Caki2 (cell line): ENCODE data around the gene PRELID1. TPM values are rescaled to one million over a fixed set of nuclear protein-coding genes. Genes with fewer than 3 reads are reported as not detected.
"Not testable (repeated sequence)": the region's sequence is repeated elsewhere in the genome, so short reads cannot be mapped to it uniquely, and the experiment has no call there.

Experiments
- DNase-seq: peaks from one replicate; pipeline ENCODE4 v3.0.0-alpha.2; 2015; ENCODE audit warnings: low read depth
- in situ Hi-C: cut with HindIII; loops from 2 replicates; pipeline ENCODE4 v1.10.0; 2016; ENCODE audit warnings: low sequenced_read_pairs, low pct_unique_long_range_greater_than_20kb, mixed read lengths
- total RNA-seq: library from RNA; depleted of rRNA; stranded (reverse); fragments of >200 nt; shearing (Covaris generic); gene quantifications from 2 replicates; pipeline ENCODE4 v1.2.3, GENCODE V29; 2014; ENCODE audit warnings: low replicate concordance; rRNA removed

Gene PRELID1, protein sequence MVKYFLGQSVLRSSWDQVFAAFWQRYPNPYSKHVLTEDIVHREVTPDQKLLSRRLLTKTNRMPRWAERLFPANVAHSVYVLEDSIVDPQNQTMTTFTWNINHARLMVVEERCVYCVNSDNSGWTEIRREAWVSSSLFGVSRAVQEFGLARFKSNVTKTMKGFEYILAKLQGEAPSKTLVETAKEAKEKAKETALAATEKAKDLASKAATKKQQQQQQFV
- total RNA-seq, result 459 and 533 TPM in 2 replicates

DNA sequence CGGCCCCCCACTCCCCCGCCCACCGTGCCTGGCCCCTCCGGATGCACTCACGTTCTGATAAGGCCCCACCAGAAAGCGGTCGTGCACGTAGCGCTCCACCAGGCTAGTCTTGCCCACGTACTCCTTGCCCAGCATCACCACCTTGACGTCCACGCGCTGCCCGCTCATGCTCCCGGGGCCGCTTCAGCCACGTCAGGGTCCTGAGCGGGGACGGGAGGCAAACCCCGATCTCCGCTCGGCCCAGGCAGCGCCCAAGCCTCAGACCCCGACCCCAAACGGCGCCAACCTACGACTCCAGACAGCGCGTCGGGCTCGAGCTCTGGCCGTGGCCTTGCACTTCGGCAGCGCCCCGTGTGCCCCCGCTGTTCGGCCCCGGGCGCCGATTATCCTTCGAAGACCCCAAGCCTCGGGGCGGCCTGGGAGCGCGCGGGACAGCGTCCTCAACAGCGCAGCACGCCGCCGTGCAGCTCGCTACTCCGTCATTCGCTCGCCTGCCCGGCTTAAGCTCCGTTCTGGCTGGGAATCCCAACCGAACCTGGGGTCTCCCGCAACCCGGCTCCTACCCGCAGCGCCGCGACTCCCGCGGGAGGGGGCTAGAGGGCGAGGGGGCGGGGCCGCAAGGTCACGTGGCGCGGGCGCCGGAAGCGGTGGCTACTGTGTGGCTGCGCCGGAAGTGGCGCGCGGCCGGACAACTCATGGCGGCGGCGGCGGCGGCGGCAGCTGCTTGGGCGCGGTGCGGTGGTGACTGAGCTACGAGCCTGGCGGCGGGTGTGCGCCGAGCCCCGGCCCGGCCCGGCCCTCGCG, at the start of gene PRELID1, which contains the start of gene RAB24:
TSS of gene PRELID1 (plus strand) at position 679 of the 804 bp plus-strand sequence. CDS start 187 bp downstream, outside the sequence.
TSS of gene RAB24 (minus strand) at position 599 of the 804 bp plus-strand sequence. CDS start at position 168, 431 bp downstream.
- in situ Hi-C loops, result no loop called here
- DNase-seq, result peak; percentile 72

DNA sequence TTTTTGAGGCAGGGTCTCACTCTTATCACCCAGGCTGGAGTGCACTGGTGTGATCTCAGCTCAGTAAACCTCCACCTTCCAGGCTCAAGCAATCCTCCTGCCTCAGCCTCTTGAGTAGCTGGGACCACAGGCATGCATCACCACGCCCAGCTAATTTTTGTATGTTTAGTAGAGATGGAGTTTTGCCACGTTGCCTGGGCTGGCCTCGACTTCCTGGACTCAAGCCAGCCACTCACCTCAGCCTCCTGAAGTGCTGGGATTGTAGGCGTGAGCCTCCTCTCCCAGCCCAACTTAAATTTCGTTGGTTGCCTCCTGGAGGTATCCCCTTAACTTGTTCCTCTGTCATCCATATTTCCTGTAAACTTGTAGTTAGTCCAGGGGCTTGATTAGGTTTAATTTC, 47.3 kb upstream of the PRELID1 start:
- peak; percentile 19 for DNase-seq

DNA sequence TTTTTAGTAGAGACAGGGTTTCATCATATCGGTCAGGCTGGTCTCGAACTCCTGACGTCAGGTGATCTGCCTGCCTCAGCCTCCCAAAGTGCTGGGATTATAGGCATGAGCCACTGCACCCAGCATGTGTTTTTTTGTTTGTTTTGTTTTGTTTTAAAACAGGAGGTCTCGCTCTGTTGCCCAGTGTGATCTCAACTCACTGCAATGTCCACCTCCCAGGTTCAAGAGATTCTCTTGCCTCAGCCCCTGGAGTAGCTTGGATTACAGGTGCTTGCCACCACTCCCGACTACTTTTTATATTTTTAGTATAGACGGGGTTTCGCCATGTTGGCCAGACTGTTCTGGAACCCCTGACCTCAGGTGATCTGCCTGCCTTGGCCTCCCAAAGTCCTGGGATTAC, 44.9 kb upstream of the PRELID1 start:
- DNase-seq, in situ Hi-C loops: not testable (repeated sequence)

More for the DNA sequence above, 47.3 kb upstream of the PRELID1 start:
- in situ Hi-C loops, result no loop called here

DNA sequence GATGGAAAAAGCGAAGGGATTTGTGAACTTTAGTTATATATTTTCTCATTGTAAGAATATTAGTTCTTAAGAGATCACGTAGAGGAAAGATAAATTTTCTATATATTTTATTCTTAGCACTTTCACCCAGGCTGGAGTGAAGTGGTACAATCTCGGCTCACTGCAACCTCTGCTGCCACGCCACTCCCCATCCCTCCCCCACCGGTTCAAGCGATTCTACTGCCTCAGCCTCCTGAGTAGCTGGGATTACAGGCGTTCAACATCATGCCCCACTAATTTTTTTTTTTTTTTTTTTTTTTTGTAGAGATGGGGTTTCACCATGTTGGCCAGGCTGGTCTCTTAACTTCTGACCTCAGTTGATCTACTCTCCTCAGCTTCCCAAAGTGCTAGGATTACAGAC, 42.6 kb upstream of the PRELID1 start:
- in situ Hi-C loops, result no loop called here
- DNase-seq, result no peak

DNA sequence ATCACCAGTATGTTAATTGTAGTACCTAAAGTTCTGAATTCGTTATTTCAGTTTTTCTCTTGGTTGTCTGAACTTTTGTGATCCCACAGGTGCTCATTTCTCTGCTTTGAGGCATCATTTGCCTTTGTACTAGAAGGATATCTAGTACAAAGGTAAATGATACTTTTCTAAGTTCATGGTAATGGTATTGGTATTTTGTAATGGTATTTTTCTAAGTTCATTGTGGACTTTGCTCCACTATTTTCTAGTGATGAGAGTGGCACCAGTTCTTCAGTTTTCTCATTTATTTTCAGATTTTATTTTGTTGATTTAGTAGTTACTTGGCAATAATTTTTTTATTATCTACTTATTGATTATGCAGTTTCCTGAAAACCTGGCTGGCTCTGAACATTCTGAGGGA, 42.1 kb upstream of the PRELID1 start:
- DNase-seq, result no peak
- in situ Hi-C loops, result no loop called here

DNA sequence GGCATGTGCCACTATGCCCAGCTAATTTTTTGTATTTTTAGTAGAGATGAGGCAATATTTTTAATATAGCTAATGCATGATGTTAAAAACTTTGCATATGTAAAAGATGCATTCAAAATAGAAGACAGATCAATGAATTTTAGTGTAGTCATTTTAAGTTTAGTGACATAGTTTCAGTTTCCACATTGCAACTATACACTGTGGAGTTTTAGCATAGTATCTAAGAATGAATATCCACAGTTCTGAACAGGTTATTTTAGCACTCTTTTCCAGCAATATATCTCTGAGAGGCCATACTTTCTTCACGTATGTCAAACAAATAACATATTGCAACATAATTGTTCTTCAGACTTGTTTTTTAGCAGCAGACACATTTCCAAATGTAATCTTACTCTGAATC, 39.4 kb upstream of the PRELID1 start:
- in situ Hi-C loops, result no loop called here
- no peak for DNase-seq

DNA sequence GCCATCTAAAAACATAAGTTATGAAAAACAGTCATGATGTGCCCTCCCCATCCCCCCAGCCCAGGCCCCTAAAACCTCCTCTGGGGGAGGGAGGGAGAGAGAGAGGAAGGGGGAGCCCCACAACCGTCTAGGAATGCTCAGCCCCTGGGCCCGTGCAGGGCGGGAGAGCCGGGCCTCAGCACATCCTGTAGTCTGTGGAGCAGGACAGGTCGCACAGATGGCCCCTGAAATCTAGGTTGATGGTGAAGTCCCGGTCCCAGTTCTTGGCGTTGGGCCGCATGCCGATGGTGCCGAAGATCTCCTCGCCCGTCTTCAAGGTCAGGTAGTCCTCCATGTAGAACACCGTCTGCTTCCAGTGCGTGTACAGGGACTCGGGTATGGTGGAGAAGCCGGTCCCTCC, 38.2 kb upstream of the PRELID1 start:
- DNase-seq, result no peak
- in situ Hi-C loops, result no loop called here

DNA sequence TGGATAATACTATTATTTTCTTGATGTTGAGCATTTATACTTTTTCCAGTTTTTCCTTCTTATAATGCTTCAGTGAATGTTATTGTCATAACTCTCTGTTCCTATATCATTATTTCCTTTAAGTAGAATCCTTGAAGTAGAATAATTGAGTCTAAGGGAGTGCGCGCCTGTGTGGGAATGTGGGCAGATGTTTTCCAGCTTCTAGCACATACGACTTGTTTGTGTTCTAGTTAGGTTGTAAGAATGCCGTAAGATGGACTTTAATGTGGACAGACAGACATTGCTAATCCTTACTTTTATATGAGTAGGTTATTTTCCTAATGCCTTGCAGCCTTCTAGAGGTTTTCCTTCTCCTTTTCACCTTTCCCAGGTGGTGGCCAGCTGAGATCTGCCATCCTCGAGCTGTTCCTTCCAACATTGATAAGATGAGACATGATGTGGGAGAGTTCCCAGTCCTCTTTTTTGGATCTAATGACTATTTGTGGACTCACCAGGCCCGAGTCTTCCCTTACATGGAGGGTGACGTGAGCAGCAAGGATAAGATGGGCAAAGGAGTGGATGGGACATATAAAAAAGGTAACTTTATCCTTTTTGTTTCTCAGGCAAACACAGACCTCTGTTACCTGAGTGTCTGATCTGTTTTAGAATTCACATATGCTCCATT, 34.2 kb upstream of the PRELID1 start:
- DNase-seq, result no peak
- in situ Hi-C loops, result no loop called here

DNA sequence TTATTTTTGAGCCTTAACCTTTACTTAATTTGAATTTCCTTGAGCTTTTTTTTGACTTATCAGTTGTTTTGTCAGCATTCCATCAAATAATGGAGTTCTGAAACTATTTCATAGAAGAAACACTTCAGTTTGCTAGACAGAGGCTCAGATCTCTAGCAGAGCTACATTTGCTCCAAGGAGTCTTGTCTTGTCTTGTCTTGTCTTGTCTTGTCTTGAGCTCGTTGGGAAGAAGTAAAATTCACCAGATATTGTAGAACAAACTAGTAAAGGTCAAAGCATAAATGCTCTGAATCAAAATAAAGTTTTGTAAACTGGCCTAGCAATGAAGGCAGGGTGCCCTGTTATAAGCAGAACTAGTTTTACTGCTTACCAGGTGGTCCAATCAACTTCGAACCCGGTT, 33.6 kb upstream of the PRELID1 start:
- DNase-seq, result no peak
- in situ Hi-C loops, result no loop called here

DNA sequence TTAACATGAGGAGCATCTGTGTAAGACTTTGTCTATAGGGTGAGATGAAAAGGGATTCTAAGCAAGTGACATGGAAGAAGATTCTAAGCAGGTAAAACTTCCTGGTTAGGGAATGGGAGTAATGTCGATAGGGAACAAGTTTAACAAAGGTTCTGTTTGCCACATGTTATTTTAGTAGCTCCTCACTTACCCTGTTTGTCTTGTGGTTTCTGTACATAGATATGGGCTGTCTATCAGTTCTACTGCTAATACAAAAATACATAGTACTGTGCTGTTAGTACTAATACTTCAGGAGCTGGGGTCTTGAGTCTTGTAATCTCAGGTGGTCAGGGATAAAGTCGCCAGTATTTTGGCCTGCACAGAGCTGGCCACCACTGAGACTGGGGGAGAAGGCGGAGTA, 32.9 kb upstream of the PRELID1 start:
- in situ Hi-C loops, result no loop called here
- DNase-seq, result no peak

DNA sequence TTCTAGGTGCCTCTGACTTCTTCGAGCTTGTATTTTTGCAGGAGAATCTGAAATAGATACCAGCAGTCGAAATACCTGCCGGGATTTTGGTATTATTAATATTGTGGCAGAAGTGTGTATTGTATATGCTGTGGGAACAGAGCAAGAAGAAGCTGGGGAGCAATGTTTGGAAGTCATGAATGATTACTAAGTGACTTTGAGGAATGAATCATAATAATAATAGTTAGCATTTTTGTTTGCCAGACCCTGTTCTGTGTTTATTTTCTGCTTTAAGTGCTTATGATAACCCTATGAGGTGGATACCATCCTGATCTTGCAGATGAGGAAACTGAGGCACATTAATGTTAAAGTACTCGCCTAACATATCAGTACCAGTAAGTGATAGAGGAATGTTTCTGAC, 32.5 kb upstream of the PRELID1 start:
- no peak for DNase-seq
- in situ Hi-C loops, result no loop called here

DNA sequence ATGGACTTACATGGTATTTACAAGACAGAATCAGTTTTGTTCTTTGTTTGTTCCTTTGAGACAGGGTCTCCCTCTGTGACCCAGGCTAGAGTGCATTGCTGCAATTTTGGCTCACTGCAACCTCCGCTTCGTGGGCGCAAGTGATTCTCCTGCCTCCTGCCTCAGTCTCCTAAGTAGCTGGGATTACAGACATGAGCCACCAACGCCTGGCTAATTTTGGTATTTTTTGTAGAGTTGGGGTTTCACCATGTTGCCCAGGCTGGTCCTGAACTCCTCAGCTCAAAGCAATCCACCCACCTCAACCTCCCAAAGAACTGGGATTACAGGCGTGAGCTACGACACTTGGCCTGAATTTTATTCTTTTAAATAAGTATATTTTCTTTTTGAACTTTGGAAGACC, 27.7 kb upstream of the PRELID1 start:
- no peak for DNase-seq
- in situ Hi-C loops, result no loop called here

DNA sequence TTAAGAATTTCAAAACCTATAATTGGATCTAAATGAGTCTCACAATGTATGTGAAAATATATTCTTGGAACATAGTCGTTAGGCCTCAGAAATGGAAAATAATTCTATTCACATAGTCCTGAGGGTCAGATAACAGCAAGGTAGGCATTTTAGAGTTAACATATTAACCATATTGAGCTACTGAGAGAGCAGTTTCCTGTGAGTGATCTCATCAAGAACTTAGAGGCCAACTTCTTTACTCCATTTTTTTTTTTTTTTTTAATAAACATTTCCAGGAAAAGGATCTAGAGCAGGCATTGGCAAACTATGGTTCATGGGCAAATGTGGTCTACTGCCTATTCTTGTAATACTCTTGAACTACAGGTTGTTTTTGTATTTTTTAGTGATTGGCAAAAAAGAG, 26.7 kb upstream of the PRELID1 start:
- no peak for DNase-seq
- in situ Hi-C loops, result no loop called here

DNA sequence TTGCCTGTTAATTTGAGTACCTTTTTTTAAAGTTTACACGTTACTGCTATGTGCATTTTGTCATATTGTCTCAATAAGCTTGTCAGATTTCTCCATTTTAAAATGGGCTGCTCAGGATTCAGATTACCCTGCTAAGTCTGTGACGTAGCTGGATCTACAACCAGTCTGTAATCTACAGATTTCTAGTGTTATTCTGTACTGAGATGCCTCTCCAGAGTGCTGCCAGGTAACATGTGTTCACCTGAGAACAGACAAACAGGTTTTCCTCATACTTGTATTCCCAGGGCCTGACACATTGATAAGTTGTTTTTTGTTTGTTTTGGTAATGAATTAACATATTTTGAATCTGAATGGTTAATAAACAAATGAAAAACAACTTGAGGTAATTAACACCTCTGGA, 15.4 kb upstream of the PRELID1 start:
- in situ Hi-C loops, result no loop called here
- no peak for DNase-seq

DNA sequence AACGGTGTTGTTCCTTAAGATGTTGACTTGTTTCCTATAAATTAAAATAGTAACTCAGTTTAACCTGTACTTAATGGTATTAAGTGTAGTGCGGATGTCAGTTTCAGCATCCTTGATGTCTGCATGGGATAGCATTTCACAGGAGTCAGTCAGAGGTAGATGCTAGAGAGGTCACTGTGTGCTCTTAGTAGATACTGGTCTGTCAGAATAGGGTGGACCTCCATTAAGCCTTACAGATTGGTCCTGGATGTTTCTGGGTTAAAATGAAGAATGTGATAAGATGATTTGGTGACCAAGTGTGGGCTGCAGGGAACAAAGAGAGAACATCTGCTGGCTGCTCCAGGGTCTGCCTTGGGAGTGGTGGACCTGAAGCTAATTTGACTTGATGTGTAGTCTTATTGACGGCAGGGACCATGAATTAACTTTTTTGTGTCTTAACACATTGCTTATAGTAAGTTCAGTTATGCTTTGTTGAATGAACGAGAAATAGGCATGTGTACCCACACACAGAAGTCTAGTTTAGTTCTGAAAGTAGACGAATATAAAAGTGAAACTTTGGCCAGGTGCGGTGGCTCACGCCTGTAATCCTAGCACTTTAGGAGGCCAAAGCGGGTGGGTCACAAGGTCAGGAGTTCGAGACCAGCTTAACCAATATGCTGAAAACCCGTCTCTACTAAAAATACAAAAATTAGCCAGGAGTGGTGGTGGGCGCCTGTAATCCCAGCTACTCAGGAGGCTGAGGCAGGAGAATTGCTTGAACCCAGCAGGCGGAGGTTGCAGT, 12.6 kb upstream of the PRELID1 start:
- in situ Hi-C loops, result no loop called here
- no peak for DNase-seq

DNA sequence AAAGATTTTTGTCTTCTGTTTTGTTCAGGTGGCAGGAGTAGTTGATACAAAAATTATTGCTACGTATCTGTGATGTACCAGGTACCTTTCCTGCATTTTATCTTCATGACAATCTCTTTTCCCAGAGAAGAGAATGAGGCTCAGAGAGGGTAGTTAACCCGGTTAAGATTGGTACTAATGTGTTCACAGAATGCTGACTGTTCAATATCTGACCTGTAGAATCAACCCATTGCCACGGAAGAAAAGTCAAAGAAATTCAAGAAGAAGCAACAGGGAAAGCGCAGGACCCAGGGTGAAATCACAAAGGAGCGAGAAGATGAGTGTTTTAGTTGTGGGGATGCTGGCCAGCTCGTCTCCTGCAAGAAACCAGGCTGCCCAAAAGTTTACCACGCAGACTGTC, 11.9 kb upstream of the PRELID1 start:
- no peak for DNase-seq
- in situ Hi-C loops, result no loop called here

DNA sequence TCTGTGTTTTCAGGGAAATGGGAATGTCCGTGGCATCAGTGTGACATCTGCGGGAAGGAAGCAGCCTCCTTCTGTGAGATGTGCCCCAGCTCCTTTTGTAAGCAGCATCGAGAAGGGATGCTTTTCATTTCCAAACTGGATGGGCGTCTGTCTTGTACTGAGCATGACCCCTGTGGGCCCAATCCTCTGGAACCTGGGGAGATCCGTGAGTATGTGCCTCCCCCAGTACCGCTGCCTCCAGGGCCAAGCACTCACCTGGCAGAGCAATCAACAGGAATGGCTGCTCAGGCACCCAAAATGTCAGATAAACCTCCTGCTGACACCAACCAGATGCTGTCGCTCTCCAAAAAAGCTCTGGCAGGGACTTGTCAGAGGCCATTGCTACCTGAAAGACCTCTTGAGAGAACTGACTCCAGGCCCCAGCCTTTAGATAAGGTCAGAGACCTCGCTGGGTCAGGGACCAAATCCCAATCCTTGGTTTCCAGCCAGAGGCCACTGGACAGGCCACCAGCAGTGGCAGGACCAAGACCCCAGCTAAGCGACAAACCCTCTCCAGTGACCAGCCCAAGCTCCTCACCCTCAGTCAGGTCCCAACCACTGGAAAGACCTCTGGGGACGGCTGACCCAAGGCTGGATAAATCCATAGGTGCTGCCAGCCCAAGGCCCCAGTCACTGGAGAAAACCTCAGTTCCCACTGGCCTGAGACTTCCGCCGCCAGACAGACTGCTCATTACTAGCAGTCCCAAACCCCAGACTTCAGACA, 9.6 kb upstream of the PRELID1 start:
- in situ Hi-C loops, result no loop called here

DNA sequence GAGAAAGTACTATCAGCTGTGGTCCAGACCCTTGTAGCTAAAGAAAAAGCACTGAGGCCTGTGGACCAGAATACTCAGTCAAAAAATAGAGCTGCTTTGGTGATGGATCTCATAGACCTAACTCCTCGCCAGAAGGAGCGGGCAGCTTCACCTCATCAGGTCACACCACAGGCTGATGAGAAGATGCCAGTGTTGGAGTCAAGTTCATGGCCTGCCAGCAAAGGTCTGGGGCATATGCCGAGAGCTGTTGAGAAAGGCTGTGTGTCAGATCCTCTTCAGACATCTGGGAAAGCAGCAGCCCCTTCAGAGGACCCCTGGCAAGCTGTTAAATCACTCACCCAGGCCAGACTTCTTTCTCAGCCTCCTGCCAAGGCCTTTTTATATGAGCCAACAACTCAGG, 9.0 kb upstream of the PRELID1 start:
- no peak for DNase-seq
- in situ Hi-C loops, result no loop called here

More for the DNA sequence above, 9.6 kb upstream of the PRELID1 start:
- no peak for DNase-seq
